Measurements from ENCODE around the gene COLEC11.
A peak's percentile ranks its signal among the peaks of the same experiment; 100 is the strongest.
"Not testable (repeated sequence)": the region's sequence is repeated elsewhere in the genome, so short reads cannot be mapped to it uniquely, and the experiment has no call there.

Gene COLEC11

GRCh38 chr2:3625186-3625585 lies 30.3 kb downstream of the COLEC11 start:
- no peak for DNase-seq (ENCODE audit: low spot score)

GRCh38 chr2:3626118-3626811 lies 31.4 kb downstream of the COLEC11 start:
- DNase-seq (ENCODE audit: low spot score), result no peak

GRCh38 chr2:3626812-3627499 lies 32.0 kb downstream of the COLEC11 start:
- DNase-seq (ENCODE audit: low spot score), result peak; percentile 38

GRCh38 chr2:3627500-3628100 lies 32.7 kb downstream of the COLEC11 start:
- no peak for DNase-seq (ENCODE audit: low spot score)

GRCh38 chr2:3628241-3628679 lies 33.3 kb downstream of the COLEC11 start:
- no peak for DNase-seq (ENCODE audit: low spot score)

GRCh38 chr2:3628800-3629199 lies 33.9 kb downstream of the COLEC11 start:
- DNase-seq (ENCODE audit: low spot score), result peak; percentile 56

GRCh38 chr2:3630631-3631030 lies 35.7 kb downstream of the COLEC11 start:
- DNase-seq (ENCODE audit: low spot score), result no peak

- DNase-seq (ENCODE audit: low spot score), result no peak
Measured at GRCh38 chr2:3631161-3631850, 36.4 kb downstream of the COLEC11 start.

GRCh38 chr2:3631851-3632659 lies 37.1 kb downstream of the COLEC11 start:
- DNase-seq (ENCODE audit: low spot score), result no peak

- no peak for DNase-seq (ENCODE audit: low spot score)
Measured at GRCh38 chr2:3633089-3633981, 38.4 kb downstream of the COLEC11 start.

GRCh38 chr2:3633982-3634595 lies 39.2 kb downstream of the COLEC11 start:
- DNase-seq (ENCODE audit: low spot score), result no peak

- no peak for DNase-seq (ENCODE audit: low spot score)
Measured at GRCh38 chr2:3634596-3635121, 39.7 kb downstream of the COLEC11 start.

- DNase-seq (ENCODE audit: low spot score), result peak; percentile 32
Measured at GRCh38 chr2:3635171-3635974, 40.5 kb downstream of the COLEC11 start.

GRCh38 chr2:3635975-3636327 lies 41.0 kb downstream of the COLEC11 start:
- not testable (repeated sequence) for DNase-seq (ENCODE audit: low spot score)

GRCh38 chr2:3636586-3637310 lies 41.8 kb downstream of the COLEC11 start:
- peak; percentile 29 for DNase-seq (ENCODE audit: low spot score)

- no peak for DNase-seq (ENCODE audit: low spot score)
Measured at GRCh38 chr2:3637311-3637675, 42.4 kb downstream of the COLEC11 start.

GRCh38 chr2:3637692-3638455 lies 43.0 kb downstream of the COLEC11 start:
- peak; percentile 43 for DNase-seq (ENCODE audit: low spot score)

GRCh38 chr2:3638456-3638810 lies 43.5 kb downstream of the COLEC11 start:
- no peak for DNase-seq (ENCODE audit: low spot score)
